DOHH2 (cell line): ENCODE measurements around the gene BPI.

Source experiments
- H3F3A ChIP-seq: fragments of 200-600 bp; sonication (generic), shearing (Covaris generic); 2 replicates; pipeline ENCODE4 v1.6.0; 2016; ENCODE audit warnings: antibody characterized with exemption, mild to moderate bottlenecking; ENCODE audit not compliant: control insufficient read depth, insufficient read depth
- H3K27ac ChIP-seq: fragments of 200-600 bp; sonication (generic); 2 replicates; pipeline ENCODE4 v1.5.1; 2014; ENCODE audit warnings: low read depth, mild to moderate bottlenecking, low read length, moderate library complexity
- H3K27me3 ChIP-seq: fragments of 200-600 bp; sonication (generic); 2 replicates; pipeline ENCODE4 v1.6.1; 2014; ENCODE audit warnings: mild to moderate bottlenecking, low read length, mixed read lengths; ENCODE audit not compliant: control insufficient read depth
- H3K36me3 ChIP-seq: fragments of 200-600 bp; sonication (generic); 2 replicates; pipeline ENCODE4 v1.6.1; 2014; ENCODE audit warnings: mild to moderate bottlenecking, low read length, moderate library complexity, mixed read lengths; ENCODE audit not compliant: control insufficient read depth
- H3K4me1 ChIP-seq: fragments of 200-600 bp; sonication (generic); 2 replicates; pipeline ENCODE4 v1.6.1; 2014; ENCODE audit warnings: mild to moderate bottlenecking, low read length, mixed read lengths; ENCODE audit not compliant: control insufficient read depth
- H3K4me2 ChIP-seq: fragments of 200-600 bp; sonication (generic); 2 replicates; pipeline ENCODE4 v1.6.0; 2014; ENCODE audit warnings: mild to moderate bottlenecking, low read length, moderate library complexity
- H3K4me3 ChIP-seq: fragments of 200-600 bp; sonication (generic); 2 replicates; pipeline ENCODE4 v1.5.1; 2014; ENCODE audit warnings: mild to moderate bottlenecking, low read length, mixed read lengths
- H3K79me2 ChIP-seq: fragments of 200-600 bp; sonication (generic); 2 replicates; pipeline ENCODE4 v1.6.1; 2014; ENCODE audit warnings: mild to moderate bottlenecking, low read length, mixed read lengths; ENCODE audit not compliant: control insufficient read depth
- H3K9me2 ChIP-seq: fragments of 200-600 bp; sonication (generic); replicated peaks from 2 replicates; pipeline ENCODE4 v1.6.1; 2014; ENCODE audit warnings: mild to moderate bottlenecking, low read length, mixed read lengths; ENCODE audit not compliant: control insufficient read depth
- H3K9me3 ChIP-seq: fragments of 200-600 bp; sonication (generic); 2 replicates; pipeline ENCODE4 v1.6.1; 2014; ENCODE audit warnings: antibody characterized with exemption, low read length, mixed read lengths; ENCODE audit not compliant: control insufficient read depth, insufficient read depth
- H4K20me1 ChIP-seq: fragments of 200-600 bp; sonication (generic); 2 replicates; pipeline ENCODE4 v1.6.0; 2014; ENCODE audit warnings: low read depth, mild to moderate bottlenecking, antibody characterized with exemption, low read length, moderate library complexity; ENCODE audit not compliant: control insufficient read depth, insufficient read depth
- CTCF ChIP-seq: fragments of 200-600 bp; sonication (generic); IDR thresholded peaks from one replicate; pipeline ENCODE4 v1.5.1; 2014; ENCODE audit warnings: antibody characterized with exemption, mild to moderate bottlenecking, low read depth, low read length; ENCODE audit not compliant: poor library complexity, severe bottlenecking
- EZH2phosphoT487 ChIP-seq: fragments of 200-600 bp; sonication (generic); IDR thresholded peaks from 2 replicates; pipeline ENCODE4 v1.6.1; 2017; ENCODE audit warnings: borderline replicate concordance, mild to moderate bottlenecking, antibody characterized with exemption, low read length, moderate library complexity, mixed read lengths

BPI gene

GRCh38 chr20:38277285-38277684, 26.7 kb upstream of the BPI start:
- TF ChIP-seq CTCF, result no peak
- no peak for TF ChIP-seq EZH2phosphoT487
- H3K4me1 ChIP-seq, result no peaks in the 10 kb centered on the region

GRCh38 chr20:38277691-38278090, 26.3 kb upstream of the BPI start:
- Histone ChIP-seq H3K27ac (no peak overlapping the region), H3F3A (no peaks in the 10 kb centered on the region), H3K4me2 (no peak overlapping the region), H3K36me3 (no peaks in the 10 kb centered on the region), H3K79me2 (no peaks in the 10 kb centered on the region), H3K4me3 (no peak overlapping the region), H3K9me2 (no peaks in the 10 kb centered on the region), H3K4me1 (no peaks in the 10 kb centered on the region), H3K27me3 (peaks cover 6% of the 10 kb centered on the region; the same call in 1 of the 2 replicates), H3K9me3 (no peaks in the 10 kb centered on the region), H4K20me1 (no peaks in the 10 kb centered on the region)
- TF ChIP-seq CTCF, result no peak
- no peak for TF ChIP-seq EZH2phosphoT487

More at GRCh38 chr20:38277285-38277684, 26.7 kb upstream of the BPI start:
- no peak overlapping the region for H3K4me3 ChIP-seq
- no peaks in the 10 kb centered on the region for H4K20me1 ChIP-seq
- H3K9me2 ChIP-seq, result no peaks in the 10 kb centered on the region
- H3K79me2 ChIP-seq, result no peaks in the 10 kb centered on the region
- H3K4me2 ChIP-seq, result no peak overlapping the region
- no peaks in the 10 kb centered on the region for H3K36me3 ChIP-seq
- H3K27me3 ChIP-seq, result peaks cover 6% of the 10 kb centered on the region; the same call in 1 of the 2 replicates
- H3K27ac ChIP-seq, result no peak overlapping the region
- H3K9me3 ChIP-seq, result no peaks in the 10 kb centered on the region
- H3F3A ChIP-seq, result no peaks in the 10 kb centered on the region

DNA sequence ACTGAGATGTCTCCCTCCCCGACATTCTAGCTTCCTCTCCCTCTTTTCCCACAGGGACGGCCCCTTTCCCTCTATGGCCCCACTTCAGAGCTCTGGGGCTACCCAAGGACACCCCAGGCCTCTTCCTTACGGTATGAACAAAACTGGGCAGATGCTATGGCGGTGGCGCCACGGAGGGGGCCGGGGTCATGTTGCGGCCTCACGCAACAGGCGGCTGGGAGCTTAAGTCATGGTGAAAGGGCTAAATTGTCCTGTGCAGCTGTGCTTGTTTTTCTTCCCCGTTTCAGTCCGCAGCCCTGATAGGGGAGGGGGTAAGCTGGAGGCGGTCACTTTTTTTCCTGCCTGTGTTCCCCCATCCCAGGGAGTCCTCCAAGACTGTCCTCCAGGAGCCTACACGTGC, 25.8 kb upstream of the BPI start:
- H3K9me3 ChIP-seq, result no peaks in the 10 kb centered on the region
- H3F3A ChIP-seq, result no peaks in the 10 kb centered on the region
- no peaks in the 10 kb centered on the region for H3K36me3 ChIP-seq
- H3K27me3 ChIP-seq, result peaks cover 3% of the 10 kb centered on the region; the same call in 1 of the 2 replicates
- H3K79me2 ChIP-seq, result no peaks in the 10 kb centered on the region
- H4K20me1 ChIP-seq, result no peaks in the 10 kb centered on the region
- no peaks in the 10 kb centered on the region for H3K4me1 ChIP-seq
- H3K27ac ChIP-seq, result no peak overlapping the region
- no peak overlapping the region for H3K4me2 ChIP-seq
- H3K4me3 ChIP-seq, result no peak overlapping the region
- TF ChIP-seq EZH2phosphoT487 (no peak), CTCF (no peak)
- H3K9me2 ChIP-seq, result no peaks in the 10 kb centered on the region

GRCh38 chr20:38278763-38279162, 25.2 kb upstream of the BPI start:
- no peak overlapping the region for H3K4me2 ChIP-seq
- no peak overlapping the region for H3K4me3 ChIP-seq

More at GRCh38 chr20:38278763-38279162, 25.2 kb upstream of the BPI start:
- Histone ChIP-seq H3K27ac (no peak overlapping the region), H3K36me3 (no peaks in the 10 kb centered on the region), H3K4me1 (no peaks in the 10 kb centered on the region), H3K9me3 (no peaks in the 10 kb centered on the region), H3K27me3 (peaks cover 3% of the 10 kb centered on the region; the same call in 1 of the 2 replicates), H3F3A (no peaks in the 10 kb centered on the region), H3K79me2 (no peaks in the 10 kb centered on the region), H3K9me2 (no peaks in the 10 kb centered on the region), H4K20me1 (no peaks in the 10 kb centered on the region)
- TF ChIP-seq EZH2phosphoT487 (no peak), CTCF (no peak)
